Eye (tissue), 1 donor: ENCODE results near the gene MMP2.

Experiments
- DNase-seq: peaks from one replicate; pipeline ENCODE4 v3.0.0-alpha.2; 2015

Gene MMP2

DNA sequence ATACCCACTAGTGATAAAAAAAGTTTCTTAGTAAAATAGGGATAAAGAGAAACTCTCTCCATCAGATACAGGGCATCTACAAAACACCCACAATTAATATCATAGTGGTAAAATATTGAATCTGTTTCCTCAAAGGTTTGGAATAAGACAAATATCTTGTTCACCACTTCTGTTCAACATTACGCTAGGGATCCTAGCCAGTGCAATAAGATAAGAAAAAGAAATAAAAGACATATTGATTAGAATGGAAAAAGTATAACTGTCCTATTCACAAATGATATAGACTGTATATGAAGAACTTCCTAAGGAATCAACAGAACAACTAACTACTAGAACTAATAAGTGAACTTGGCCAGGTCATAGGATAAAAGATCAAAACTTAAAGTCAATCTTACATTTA, 42.8 kb downstream of the MMP2 start:
- no peak for DNase-seq

DNA sequence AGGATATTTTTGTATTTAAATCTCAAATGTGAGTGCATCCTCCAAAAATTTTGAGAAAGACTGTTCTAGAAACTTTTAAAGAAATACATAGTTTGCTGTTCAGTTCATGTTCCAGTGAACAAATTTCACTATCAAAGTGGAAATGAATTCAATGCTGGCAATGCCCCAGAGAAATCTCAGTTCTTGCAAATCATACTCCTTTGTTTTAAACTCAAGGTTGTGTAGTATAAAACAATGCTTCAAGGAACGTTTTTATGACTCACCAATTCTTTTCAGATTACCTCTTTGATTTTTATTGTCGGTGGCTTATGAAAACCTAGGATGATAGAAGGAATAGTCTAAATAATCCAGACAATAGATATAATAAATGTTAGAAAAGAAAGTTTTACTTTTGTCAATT, 47.4 kb downstream of the MMP2 start:
- DNase-seq, result no peak

DNA sequence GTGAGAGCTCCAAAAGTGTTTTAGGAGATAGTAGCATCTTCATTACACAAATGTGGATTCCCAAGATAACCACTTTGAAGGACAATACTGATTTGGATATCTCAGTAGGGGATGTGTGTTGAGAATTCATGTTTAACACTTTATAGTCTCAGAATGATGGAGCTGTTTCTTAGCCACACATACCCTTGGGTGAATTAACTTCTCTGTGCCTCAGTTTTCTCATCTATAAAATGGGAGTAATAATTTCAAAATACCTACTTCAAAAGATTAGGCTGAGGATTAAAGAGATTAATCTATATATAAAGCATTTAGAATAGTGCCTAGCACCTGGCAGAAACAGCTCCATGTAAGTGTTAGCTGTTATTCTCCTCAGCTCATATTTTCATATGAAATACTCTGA, 48.9 kb downstream of the MMP2 start:
- no peak for DNase-seq

DNA sequence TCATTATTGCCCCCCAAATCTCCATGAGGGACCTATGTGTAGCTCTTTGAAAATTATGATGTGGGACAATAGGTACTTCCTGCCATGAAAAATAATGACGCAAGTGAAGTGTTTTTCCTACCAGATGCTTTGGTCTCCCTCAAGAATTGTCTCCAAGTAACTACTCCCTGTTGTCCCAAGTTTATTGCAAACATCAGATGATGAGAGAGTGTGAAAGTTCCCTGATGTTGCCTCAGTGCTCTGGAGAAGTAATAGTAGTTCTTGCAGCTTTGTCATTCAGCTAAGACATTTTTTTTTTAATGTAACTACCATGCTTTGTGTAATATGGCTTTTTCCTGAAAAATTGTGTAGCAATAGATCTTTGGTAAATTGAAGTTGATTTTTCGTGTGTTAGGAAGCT, 50.0 kb downstream of the MMP2 start:
- no peak for DNase-seq

DNA sequence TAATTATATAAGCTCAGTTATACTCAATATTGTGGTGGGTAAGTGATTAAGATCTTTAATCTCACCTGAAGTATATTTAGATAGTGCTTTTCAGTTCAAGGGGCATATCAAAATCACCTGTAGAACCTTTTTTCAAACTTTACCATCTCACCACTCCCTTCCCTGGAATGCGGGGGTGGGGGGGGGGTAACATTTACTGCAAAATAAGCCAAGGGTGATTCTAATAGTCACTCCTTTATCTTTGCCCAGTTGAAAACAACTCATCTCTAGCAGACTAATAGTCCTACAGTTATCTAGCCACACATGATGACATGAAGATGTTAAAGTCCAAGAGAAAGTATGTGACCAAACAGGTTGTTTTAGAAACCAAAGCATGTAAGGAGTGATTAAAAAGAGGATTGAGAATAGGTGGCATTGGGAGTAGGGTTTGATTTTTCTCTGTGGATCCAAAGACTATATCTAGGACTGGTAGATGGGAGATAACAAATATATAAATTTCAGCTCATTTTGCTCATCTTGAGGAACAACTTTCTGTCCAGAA, 51.4 kb downstream of the MMP2 start:
- no peak for DNase-seq

DNA sequence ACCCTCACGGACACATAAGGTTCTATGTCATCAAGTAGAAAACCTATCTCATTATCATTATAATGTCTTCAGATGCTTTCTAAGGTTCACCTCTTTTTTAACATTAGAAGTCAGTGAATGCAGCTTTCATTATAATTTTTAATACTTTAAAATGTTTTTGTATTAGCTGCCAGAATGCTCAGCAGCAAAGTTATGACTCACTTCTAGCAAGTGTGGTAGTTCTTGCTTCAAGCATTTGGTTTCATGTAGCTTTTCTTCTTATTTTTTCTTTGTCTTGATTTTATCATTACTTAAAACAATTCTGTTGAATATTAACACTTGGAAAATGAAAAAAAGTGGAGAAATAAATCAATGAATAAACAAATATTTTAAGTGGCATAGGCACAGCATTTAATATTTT, 53.2 kb downstream of the MMP2 start:
- DNase-seq, result no peak

DNA sequence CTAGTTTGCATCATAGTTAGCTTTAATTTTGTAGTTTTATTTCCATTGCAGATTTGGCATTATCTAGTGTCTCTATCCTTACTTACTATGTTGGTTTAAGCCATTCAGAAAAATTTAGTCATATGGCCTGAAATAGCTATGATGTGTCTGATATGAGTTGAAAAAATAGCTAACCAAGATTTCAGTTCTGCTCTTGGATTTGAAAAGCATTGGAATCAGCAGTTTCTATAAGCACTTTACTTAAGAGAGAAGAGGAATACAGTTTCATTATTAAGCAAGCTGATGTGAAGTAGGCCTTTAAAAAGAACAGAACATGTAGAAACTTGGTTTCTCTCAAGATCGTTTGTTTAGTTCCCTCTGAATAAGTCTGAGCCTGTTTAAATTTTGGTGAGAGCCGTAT, 55.8 kb downstream of the MMP2 start:
- DNase-seq, result no peak

DNA sequence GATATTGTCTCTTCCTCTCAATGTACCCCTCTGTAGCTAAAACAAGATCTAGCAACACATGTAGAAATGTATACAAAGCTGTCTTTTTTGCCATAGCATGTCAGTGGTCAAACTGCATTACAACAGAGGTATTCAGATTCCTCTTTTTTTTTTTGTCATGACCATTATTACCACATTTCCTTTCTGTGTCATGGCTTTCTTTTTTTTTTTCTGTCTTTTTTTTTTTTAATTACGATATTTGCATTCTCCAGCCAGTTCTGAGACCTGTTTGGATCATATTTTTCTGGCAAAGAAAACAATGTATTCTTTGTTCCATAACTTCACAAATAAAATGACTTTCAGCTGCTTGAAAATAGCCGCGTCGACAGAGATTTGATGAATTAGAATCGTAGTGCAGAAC, 60.1 kb downstream of the MMP2 start:
- DNase-seq, result no peak

DNA sequence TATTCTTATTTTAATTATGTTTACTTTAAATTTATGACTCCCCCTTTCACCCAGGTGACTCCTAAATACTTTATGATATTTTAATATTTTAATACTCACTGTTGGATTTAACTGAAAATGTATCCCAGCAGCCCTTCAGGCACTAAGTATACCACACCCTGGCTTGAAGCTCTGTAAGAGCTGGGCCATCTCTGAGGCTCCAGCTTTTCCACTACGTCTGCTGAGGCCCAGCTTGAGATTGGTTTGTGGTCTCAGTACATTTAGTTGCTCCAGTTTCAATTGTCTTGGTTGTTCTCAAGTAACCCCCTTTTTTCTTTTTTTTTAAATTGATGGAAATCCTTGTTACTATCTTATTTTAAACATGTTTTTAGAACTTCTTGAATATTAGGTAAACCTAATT, 60.5 kb downstream of the MMP2 start:
- no peak for DNase-seq

DNA sequence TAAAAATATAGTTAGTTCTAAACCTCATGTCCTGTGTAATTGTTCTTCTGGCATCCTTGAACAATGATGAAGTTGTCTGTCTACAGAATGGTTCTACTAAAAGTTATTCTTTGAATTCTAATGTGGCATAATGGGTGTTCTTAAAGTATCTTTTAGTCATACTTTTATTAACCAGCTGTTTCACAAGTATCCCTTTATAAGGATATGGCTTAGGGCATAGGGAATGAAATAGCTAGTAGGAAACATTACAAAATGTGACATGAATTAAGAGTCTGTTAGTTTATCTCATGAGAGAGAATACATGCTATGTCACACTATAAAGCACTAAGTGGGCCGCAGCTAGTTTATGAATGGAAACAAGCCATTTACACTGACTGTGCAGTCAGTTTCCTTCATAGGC, 61.2 kb downstream of the MMP2 start:
- no peak for DNase-seq

DNA sequence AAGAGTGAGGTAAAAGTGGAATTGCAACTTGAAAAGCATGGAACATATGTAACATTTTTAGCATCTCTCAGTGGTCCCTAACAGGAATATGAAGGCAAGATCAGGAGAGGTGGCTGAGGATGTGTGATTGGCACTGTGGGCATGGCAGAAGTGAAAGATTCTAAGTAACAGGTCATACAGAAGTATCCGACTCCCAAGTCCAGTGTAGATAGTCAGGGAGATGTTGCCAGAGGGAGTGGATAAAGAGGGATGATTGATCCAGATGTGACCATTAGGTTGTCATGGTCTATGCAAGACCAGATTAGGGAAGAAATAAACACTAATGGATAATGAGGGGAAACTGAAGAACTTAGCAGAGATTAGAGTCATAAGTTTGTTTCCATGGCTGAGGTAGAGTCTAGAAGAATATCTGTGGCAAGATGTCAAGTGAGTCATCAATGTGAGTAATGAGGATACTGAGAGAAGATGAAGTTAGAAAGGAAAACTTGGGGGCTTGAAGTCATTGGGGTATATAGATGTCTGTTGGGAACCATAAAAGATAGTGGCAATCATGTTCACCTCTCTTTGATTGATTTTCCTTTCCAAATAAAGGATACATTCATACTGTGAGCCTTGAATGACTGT, 63.6 kb downstream of the MMP2 start:
- no peak for DNase-seq

DNA sequence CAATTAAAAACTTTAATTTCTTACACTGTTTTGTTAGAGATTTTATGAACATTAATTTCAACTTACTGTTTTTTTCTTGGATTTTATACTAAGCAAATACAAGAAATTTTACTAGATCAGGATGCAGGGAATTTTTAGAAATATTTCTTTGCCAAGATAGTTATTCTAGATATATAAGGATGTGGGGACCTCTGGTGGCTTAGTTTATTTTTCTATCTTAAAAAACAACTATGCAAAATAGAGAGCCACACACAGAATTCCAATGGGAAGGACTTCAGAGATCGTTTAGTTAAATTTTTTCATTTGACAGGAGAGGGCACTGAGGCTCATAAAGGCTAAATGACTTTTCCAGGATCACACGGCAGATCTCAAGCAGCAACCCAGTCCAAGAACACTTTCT, 64.5 kb downstream of the MMP2 start:
- DNase-seq, result peak; percentile 61

DNA sequence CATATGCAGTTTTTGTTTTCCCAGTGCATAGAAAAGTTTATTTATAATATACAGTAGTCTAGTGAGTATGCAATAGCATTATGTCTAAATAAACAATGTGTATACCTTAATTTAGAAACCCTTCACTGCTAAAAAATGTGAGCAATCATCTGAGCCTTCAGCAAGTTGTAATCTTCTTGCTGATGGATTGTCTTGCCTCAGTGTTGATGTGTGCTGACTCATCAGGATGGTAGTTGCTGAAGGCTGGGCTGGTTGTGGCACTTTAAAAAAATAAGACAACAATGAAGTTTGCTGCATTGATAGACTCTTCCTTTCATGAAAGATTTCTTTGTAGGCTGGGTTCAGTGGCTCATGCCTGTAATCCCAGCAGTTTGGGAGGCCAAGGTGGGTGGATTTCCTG, 73.6 kb downstream of the MMP2 start:
- DNase-seq, result no peak

DNA sequence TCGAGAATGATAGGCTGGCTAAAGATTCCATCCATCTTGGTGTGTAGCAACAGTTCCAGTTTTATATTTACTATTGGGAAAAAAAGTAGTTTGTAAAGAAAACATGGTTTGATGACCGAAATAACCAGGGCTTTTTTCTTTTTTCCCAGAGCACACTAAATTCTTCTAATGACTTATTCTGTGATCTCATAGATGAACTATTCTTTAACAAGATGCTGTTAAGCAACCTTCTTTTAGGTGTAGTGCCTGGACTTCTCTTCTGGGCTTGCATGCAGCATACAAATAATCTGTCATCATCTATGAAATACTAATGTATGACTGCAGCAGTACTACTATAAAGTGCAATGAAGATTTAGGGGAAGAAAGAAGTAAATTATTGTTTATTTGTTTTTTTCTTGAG, 76.4 kb downstream of the MMP2 start:
- no peak for DNase-seq
